Vagina (tissue), 2 donors: Measurements from ENCODE around the gene KDM4B. TPM values are rescaled to one million over a fixed set of nuclear protein-coding genes. Genes with fewer than 3 reads are reported as not detected.

ENCODE experiments used
- DNase-seq, 2 donors: peaks; one replicate each; pipeline ENCODE4 v3.0.0-alpha.2; 2017; ENCODE audit errors: extremely low spot score in 2 of 2
- H3K27ac ChIP-seq: fragments of 200-600 bp; sonication (generic); one replicate; pipeline ENCODE4 v1.5.1; 2019
- H3K27me3 ChIP-seq: fragments of 200-600 bp; sonication (generic); one replicate; pipeline ENCODE4 v1.5.1; 2019
- H3K36me3 ChIP-seq, 2 donors: fragments of 200-600 bp; sonication (generic); one replicate each; pipeline ENCODE4 v1.5.1; 2017 to 2019
- H3K4me1 ChIP-seq: fragments of 200-600 bp; sonication (generic); one replicate; pipeline ENCODE4 v1.5.1; 2019
- H3K4me3 ChIP-seq, 2 donors: fragments of 200-600 bp; sonication (generic); 1 replicate in 1 of 2; 2 replicates in 1 of 2; pipeline ENCODE4 v1.5.1; 2016 to 2019
- H3K9me3 ChIP-seq: fragments of 200-600 bp; sonication (generic); one replicate; pipeline ENCODE4 v1.5.1; 2019
- CTCF ChIP-seq, 3 experiments: fragments of 450-650 bp in 2 of 3; fragments of 200-600 bp in 1 of 3; sonication (generic) in 1 of 3; IDR thresholded peaks; one replicate each; pipeline ENCODE4 v1.5.1; 2017 to 2019; ENCODE audit warnings: antibody characterized with exemption in 3 of 3, mild to moderate bottlenecking in 2 of 3, moderate library complexity in 2 of 3
- POLR2A ChIP-seq, 2 donors: fragments of 450-650 bp; IDR thresholded peaks; one replicate each; pipeline ENCODE4 v1.6.1; 2017; ENCODE audit warnings: antibody characterized with exemption in 2 of 2, mild to moderate bottlenecking in 2 of 2, moderate library complexity in 2 of 2
- POLR2AphosphoS5 ChIP-seq, 2 donors: sonication (generic); formaldehyde crosslinking; IDR thresholded peaks; one replicate each; pipeline ENCODE4 v1.9.0; 2017; ENCODE audit warnings: antibody characterized with exemption in 2 of 2, mild to moderate bottlenecking in 2 of 2, low read depth in 1 of 2; ENCODE audit not compliant: insufficient read depth in 1 of 2
- intact Hi-C: fragments of 100-400 bp; cut with DNase I; formaldehyde crosslinking; loops from one replicate; pipeline ENCODE4 v1.15.1; 2023
- microRNA-seq: library from miRNA; unstranded; fragments of <30 nt; microRNA quantifications from one replicate; pipeline ENCODE4, GENCODE V29; 2017; ENCODE audit warnings: borderline number of aligned reads, borderline replicate concordance
- small RNA-seq: library from RNA; depleted of rRNA; stranded (forward); fragments of <200 nt; gene quantifications from one replicate; pipeline ENCODE3, GENCODE V24; 2016
- total RNA-seq: library from RNA; depleted of rRNA; stranded (reverse); fragments of >200 nt; gene quantifications from one replicate; pipeline ENCODE4 v1.2.3, GENCODE V29; 2016

KDM4B gene
- total RNA-seq, 1 donor from 2014 or later, result 59.7 TPM

- H3K9me3 ChIP-seq, result peaks cover 10% of the 10 kb centered on the region
- no peak for TF ChIP-seq POLR2A (IDR thresholded peaks at IDR 0.05)
- TF ChIP-seq POLR2AphosphoS5 (IDR thresholded peaks at IDR 0.05; ENCODE audit: insufficient read depth in 1 of 2, low read depth in 1 of 2), result no peak
- TF ChIP-seq CTCF (IDR thresholded peaks at IDR 0.05), result no peak
- DNase-seq, result no peak
- H3K36me3 ChIP-seq, result peaks cover 0 to 6% of the 10 kb centered on the region in 2 donors
- H3K27me3 ChIP-seq, result no peaks in the 10 kb centered on the region
- intact Hi-C loops, result no loop called here
- no peaks in the 10 kb centered on the region for H3K4me1 ChIP-seq
- H3K4me3 ChIP-seq, result no peak overlapping the region
- H3K27ac ChIP-seq, result no peak overlapping the region
Observed at GRCh38 chr19:5200844-5201243, 231.9 kb downstream of the KDM4B start.

GRCh38 chr19:5202553-5202952 lies 233.6 kb downstream of the KDM4B start:
- no peak for DNase-seq
- peaks cover 10% of the 10 kb centered on the region for H3K9me3 ChIP-seq
- no peaks in the 10 kb centered on the region for H3K27me3 ChIP-seq
- H3K4me1 ChIP-seq, result no peaks in the 10 kb centered on the region
- peaks cover 0 to 13% of the 10 kb centered on the region in 2 donors for H3K36me3 ChIP-seq
- no peak overlapping the region for H3K4me3 ChIP-seq
- intact Hi-C loops, result no loop called here
- TF ChIP-seq POLR2A (IDR thresholded peaks at IDR 0.05) (no peak), CTCF (IDR thresholded peaks at IDR 0.05) (no peak), POLR2AphosphoS5 (IDR thresholded peaks at IDR 0.05; ENCODE audit: insufficient read depth in 1 of 2, low read depth in 1 of 2) (no peak)
- H3K27ac ChIP-seq, result no peak overlapping the region

Small RNAs within 50 kb of the gene (microRNA-seq; reads per million reads assigned to microRNA genes)
- gene MIR4747, result not detected

Small RNAs within 50 kb of the gene (small RNA-seq; reads per million reads assigned to genes)
- gene MIR4747, result not detected

Other genes with a start within 250 kb of the KDM4B start
- 53.8 TPM for gene DPP9, start 245.3 kb upstream of the KDM4B start, total RNA-seq
- 16.2 TPM for gene FEM1A, start 177.4 kb upstream of the KDM4B start, total RNA-seq
- gene TICAM1, start 137.4 kb upstream of the KDM4B start, total RNA-seq, result 16.5 TPM
- gene PLIN3, start 101.4 kb upstream of the KDM4B start, total RNA-seq, result 93.8 TPM
- gene ARRDC5, start 66.2 kb upstream of the KDM4B start, total RNA-seq, result 0.98 TPM
- gene UHRF1, start 59.6 kb upstream of the KDM4B start, total RNA-seq, result 2.0 TPM